GM18517 (cell line): ENCODE data around the gene AKAP1.

Experiments used
- ATAC-seq: cut with Tn5 transposase; IDR thresholded peaks from one replicate; pipeline ENCODE4 v1.9.1; 2021; ENCODE audit warnings: mild to moderate bottlenecking, moderate library complexity; ENCODE audit not compliant: unreplicated experiment

The AKAP1 gene

GRCh38 chr17:57125866-57126265 lies 40.8 kb downstream of the AKAP1 start:
- no peak for ATAC-seq

- ATAC-seq: no peak
These were observed 45.8 kb downstream of the AKAP1 start for GRCh38 chr17:57130708-57131461.

- no peak for ATAC-seq
These were observed 47.6 kb downstream of the AKAP1 start for GRCh38 chr17:57132663-57133062.

- ATAC-seq: no peak
These were observed 48.4 kb downstream of the AKAP1 start for GRCh38 chr17:57133486-57133885.

- no peak for ATAC-seq
These were observed 50.2 kb downstream of the AKAP1 start for GRCh38 chr17:57135026-57135788.

- ATAC-seq: no peak
These were observed 50.8 kb downstream of the AKAP1 start for GRCh38 chr17:57135789-57136291.

GRCh38 chr17:57136355-57136754 lies 51.3 kb downstream of the AKAP1 start:
- ATAC-seq: no peak

GRCh38 chr17:57138030-57138911 lies 53.2 kb downstream of the AKAP1 start:
- ATAC-seq: no peak

GRCh38 chr17:57138956-57139576 lies 54.0 kb downstream of the AKAP1 start:
- ATAC-seq: no peak

GRCh38 chr17:57140316-57140715 lies 55.3 kb downstream of the AKAP1 start:
- no peak for ATAC-seq

GRCh38 chr17:57142925-57143324 lies 57.9 kb downstream of the AKAP1 start:
- no peak for ATAC-seq

- no peak for ATAC-seq
These were observed 58.3 kb downstream of the AKAP1 start for GRCh38 chr17:57143361-57143760.

GRCh38 chr17:57143919-57144318 lies 58.9 kb downstream of the AKAP1 start:
- no peak for ATAC-seq

- no peak for ATAC-seq
These were observed 59.5 kb downstream of the AKAP1 start for GRCh38 chr17:57144567-57144966.

GRCh38 chr17:57145347-57145746 lies 60.3 kb downstream of the AKAP1 start:
- ATAC-seq: no peak

GRCh38 chr17:57146273-57146672 lies 61.2 kb downstream of the AKAP1 start:
- ATAC-seq: no peak

- no peak for ATAC-seq
These were observed 66.8 kb downstream of the AKAP1 start for GRCh38 chr17:57151798-57152197.

- ATAC-seq: no peak
These were observed 68.0 kb downstream of the AKAP1 start for GRCh38 chr17:57152967-57153528.

GRCh38 chr17:57154921-57155320 lies 69.9 kb downstream of the AKAP1 start:
- no peak for ATAC-seq

- no peak for ATAC-seq
These were observed 73.3 kb downstream of the AKAP1 start for GRCh38 chr17:57158325-57158724.
